HG02970 (cell line): ENCODE data around the gene C8A.

Source experiments
- ATAC-seq: cut with Tn5 transposase; IDR thresholded peaks from one replicate; pipeline ENCODE4 v1.9.1; 2021; ENCODE audit warnings: mild to moderate bottlenecking, moderate library complexity, moderate number of reproducible peaks; ENCODE audit not compliant: unreplicated experiment, low FRiP score

C8A gene

DNA sequence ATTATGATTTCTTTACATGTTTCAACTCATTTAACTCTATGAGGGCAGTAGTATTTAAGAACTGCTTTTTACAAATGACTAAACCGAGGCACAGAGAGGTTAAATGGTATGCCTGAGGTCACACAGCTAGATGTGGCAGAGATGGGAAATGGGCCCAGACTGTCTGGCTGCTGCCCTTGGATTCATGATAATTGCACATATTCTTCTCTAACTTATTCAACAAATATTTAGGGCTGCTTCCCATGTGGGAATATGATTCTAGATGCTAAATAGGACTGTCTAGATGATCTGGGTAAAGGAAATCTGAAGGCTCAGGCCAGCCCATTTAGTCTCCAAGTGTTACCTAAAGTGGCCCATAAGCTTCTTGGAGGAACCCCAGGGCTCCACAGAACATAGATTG, 26.2 kb downstream of the C8A start:
- ATAC-seq: no peak

DNA sequence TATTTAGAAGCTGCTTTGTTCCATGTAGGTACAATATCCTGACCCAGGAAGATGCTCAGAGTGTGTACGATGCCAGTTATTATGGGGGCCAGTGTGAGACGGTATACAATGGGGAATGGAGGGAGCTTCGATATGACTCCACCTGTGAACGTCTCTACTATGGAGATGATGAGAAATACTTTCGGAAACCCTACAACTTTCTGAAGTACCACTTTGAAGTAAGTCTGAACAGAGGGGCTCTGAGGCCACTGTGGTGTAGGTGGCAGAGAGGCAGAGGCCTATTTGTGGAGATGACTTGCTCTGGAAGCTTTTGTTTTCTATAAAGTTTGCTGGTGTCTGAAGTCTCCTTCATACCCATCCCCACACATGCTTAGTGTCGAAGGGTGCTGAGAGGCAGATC, 26.8 kb downstream of the C8A start:
- ATAC-seq: no peak

DNA sequence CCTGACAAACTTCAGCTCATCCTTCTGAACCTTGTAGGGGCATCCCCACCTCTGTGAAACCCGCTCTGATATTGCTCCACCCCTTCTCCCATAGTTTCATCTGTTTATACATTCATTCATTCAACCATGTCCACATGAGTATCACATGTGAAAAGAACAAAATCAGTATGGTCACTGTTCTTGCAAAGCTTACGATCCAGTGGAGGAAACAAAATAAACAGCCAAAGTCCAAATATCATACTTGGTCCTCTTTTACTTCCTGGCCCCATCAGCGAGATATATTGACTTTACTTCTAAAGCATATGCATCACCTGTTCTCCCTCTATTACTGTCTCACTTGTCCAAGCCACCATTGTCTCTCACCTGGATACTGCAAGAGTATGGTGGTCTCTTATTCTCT, 35.6 kb downstream of the C8A start:
- ATAC-seq: no peak

DNA sequence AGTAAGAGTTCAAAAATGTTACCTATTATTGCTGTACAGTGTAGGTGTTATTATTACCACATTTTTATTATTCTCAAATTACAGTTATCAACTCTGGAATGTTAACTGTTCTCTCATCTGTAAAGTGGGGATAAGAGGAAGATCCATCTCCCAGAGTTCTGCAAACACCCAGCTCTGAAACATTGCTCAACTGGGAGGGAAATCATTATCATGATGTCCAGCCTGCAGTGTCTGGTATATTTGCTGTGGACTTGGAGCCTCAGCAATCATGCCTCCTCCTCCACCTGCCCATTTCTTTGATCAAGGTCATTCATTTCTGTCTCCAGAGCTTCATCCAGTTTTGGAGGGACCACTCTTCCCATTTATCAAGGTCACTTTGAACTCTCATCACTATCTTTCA, 39.4 kb downstream of the C8A start:
- no peak for ATAC-seq

DNA sequence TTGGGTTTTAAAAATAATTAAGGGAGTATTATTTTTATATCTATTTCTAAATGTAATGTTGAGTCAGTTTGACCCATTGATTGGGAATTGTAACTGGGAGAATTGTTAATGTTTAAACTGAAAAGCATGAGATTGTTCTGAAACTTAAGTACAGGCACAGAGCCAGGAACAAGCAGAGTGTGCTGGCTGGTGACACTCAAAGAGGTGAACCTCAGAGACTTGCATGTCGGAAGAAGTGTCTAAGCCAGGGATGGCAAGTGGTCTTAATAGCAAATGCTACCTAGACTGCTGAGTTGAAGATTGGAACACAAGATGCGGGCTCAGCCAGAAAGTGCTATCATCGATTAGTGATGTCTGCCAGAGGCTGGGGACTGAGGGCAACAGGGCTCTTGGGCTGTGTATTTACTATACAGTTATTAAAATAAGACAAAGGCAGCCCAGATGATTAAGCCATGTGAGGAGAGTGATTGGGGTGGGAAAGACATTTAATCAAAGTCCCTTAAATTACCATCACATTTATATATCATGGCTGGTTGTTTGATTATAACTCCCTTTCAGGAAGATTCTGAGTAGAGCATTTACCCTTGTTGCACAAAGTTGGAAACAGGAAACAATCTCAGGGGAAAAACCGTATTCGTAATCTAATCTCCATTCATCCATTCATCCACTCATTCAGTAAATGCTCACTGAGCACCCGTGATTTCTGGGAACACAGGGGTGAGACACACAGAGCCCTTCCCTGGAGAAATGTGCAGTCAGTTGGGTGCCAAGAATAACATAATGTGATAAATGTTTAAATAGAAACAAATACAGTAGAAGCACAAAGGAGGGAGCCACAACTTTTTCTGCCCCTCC, 42.8 kb downstream of the C8A start:
- ATAC-seq: no peak

DNA sequence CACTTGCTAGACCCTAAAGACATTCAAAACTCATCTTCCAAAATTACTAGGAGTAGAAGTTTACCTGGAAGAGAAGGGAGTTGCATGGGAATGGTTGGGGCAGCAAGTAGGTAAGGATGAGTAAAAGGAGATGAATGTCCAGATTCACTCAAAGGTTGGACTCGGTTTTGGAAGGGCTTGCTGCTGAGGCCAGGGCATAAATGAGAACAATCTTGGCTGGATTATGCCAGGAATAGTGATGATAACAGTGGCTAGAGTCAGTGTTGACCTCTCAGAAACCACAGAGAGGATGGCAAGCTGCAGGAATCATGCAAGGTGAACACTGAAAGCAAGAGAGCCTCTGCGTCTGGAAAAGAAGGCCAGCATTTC, 43.4 kb downstream of the C8A start:
- no peak for ATAC-seq

DNA sequence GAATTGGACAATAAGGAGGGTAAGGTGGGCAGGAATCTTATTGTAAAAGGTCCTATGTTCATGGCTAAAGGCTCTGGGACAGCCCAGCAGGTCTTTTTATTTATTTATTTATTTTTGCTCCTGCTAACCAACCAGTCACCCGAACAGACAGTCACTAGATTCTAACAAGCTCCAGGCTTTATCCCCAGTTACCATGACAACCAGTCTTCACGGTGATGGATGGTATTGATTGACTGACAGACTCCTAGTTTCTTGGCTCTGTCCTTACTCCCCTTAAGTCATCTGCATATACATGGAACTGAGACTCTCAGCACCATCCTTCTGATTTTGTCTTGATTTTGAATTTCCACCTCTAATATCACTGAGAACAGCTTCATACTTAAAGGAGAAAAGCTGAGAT, 44.3 kb downstream of the C8A start:
- ATAC-seq: no peak

DNA sequence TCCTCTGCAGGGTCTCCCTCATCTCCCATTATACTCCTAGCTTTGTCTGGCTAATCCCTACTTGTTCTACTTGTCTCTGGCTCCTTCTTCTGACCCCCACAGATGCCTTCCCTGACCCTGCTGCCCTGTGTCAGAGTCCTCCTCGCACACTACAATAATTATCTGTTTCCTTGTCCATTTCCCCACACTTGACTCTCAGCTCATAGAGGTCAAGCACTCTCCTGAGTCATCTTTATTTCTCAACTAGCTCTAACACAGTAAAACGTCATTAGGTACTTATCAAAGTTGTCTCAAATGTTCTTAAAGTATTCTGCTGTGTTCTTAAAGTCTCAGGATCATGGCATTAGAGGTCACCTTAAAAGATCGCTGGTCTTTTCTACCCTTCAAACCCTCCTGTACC, 47.1 kb downstream of the C8A start:
- no peak for ATAC-seq

DNA sequence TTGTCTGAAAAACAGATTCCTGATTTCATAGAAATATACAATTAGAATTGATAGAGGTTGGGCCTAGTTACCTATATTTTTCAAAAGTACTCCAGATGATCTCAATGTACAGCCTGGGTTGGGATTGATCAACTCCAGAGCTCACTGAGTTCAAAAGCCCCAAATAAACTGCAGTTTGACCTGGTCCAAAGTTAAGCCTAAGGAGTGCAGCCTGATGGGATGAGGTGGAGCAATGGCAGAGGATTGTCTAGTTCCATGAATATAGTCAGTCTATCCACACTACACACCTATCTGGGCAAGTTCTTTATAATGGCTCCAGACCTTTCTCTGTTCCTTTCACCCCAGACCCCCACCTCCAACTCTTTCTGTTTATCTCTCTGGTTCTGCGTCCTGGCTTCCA, 49.2 kb downstream of the C8A start:
- ATAC-seq: no peak

DNA sequence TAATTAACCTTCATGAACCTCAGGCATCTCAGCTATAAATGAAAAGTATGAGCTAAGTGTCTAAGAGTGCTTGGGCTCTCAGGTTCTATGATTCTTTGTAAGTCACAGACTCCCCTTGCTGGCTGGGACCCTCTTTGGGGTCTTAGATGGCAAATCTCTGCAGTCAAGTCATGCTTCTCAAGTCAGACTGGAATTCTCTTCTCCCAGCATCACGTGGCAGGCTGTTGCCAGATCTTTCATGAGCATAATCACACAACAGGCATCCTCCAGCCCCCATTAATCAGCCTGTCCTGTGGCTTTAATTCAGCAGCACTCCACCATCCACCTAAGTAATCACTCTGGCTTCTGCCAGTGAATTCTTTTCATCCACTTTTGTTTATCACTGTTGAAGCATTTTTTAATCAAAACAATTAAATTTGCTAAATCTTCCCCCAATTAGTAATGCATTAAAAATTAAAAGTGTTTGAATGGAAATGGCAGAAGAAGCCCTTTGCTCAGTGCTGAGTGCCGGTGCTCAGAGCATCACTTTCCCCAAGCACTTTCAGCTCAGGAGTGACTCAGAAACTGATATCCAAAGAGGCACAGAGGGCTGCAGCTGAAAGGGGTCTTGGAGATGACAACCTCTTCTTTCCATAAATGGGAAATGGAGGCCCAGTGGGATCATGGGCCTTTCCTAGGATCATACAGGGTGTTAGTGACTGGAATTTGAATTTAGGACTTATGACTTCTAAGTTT, 50.2 kb downstream of the C8A start:
- ATAC-seq: no peak

DNA sequence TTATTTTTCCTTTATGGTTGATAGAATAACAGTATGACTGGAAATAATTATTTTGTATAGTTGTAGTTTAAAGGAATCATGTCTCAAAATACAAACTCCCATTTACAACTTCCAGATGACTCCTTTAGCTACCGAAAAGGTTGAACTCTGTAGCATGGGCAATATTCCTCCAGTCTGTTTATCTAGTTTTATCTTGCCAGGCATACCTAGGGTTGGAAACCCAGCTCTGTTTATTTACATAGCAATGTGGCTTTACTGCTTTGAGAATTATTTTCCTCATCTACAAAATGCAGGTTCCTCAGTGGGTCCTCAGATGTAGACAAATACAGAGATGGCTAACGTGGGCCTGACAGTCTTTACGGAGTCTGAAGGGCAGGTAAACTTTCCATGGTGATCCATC, 51.1 kb downstream of the C8A start:
- no peak for ATAC-seq

DNA sequence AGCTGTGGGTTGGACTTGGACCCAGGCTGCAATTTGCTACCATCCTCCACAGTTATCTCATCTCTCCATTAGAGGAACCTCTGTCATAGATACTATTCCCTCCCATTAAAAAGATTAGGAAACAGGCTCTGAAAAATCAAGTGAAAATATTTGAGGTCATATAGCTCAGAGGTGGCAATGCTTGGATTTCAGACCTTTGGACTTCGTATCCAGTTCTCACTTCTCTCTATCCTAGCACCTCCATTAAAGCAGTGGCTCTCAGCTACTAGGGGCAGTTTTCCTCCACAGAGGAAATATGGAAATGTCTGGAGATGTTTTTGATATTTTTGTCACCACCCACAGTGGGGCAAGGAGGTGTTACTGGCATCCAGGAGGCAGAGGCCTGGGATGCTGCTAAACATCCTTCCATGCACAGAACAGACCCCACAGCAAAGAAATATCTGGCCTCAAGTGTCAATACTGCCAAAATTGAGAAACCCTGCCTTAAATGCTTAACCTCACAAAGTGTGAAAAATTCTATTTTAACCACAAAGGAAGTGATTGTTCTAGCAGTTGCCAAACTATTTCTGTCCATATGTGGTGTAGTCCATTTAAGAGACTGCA, 54.1 kb downstream of the C8A start:
- ATAC-seq: no peak

DNA sequence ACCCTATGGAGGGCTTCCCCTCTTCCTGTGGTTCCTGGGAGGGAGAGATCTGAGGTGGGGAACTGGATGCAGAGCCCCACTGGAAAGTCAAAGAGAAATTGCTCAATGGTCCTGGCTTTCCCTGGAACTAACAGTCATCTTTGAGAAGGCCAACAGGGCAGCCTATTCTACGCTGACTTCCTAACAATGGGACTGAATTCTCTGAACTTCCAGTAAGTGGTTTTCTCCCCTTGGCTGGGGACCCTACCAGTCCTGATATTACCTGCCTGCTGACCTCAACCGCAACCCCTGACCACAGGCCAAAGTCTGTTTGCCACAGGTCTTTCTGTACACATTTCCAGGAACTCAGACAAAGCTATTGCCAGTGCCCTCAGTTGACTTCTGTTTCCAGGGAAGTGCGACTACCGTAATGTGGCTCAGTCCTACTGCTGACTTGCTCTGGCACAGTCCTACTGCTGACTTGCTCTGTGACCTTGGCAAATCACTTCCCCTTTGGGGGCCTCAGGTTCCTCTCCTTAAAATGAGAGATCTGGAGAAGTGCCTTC, 55.9 kb downstream of the C8A start:
- no peak for ATAC-seq

DNA sequence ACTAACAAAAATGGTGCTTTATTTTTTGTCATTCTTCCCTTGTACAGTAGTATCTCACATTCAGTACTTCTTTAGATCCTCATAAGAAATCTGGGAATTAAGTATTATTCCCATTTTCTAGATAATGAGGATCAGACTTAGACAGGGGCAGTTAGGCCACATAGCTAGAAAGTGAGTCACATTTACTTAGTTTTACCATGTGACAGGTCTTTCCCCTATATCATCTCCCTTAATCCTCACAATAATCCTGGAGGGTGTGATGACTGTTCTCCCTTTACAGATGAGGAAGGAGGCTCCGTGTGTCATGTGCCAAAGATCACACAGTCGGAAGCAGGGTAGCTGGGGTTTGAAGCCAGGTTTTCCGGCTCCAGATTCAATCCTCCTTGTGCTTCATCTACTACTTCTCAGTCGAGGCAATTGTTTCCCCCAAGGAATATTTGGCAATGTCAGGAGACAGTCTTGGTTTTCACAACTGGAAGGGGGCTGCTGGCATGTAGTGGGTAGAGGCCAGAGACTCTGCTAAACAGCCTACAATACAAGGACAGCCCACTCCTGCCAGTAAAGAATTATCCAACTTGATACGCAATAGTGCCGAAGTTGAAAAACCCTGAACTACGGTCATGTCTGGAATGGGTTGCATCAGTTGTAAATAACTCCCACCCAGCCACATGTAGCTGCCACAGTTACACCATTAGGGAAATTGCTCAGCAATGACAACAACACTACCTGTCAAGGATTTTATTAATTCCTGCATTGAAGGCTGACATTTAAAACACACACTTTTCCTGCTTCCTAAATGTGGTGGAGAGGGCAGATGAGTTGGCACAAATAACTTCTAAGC, 56.7 kb downstream of the C8A start:
- no peak for ATAC-seq

DNA sequence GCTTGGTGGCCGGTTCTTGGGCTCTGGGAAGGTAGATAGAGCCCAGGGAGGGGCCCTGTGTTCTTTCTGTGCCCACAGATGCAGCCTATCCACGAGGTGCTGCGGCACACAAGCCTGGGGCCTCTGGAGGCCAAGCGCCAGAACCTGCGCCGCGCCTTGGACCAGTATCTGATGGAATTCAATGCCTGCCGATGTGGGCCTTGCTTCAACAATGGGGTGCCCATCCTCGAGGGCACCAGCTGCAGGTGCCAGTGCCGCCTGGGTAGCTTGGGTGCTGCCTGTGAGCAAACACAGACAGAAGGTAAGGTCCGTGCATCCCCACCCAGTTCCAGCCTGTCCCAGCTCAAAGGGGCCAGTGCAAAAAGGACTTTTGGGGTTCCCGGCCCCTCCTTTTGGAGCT, 57.7 kb downstream of the C8A start:
- no peak for ATAC-seq

DNA sequence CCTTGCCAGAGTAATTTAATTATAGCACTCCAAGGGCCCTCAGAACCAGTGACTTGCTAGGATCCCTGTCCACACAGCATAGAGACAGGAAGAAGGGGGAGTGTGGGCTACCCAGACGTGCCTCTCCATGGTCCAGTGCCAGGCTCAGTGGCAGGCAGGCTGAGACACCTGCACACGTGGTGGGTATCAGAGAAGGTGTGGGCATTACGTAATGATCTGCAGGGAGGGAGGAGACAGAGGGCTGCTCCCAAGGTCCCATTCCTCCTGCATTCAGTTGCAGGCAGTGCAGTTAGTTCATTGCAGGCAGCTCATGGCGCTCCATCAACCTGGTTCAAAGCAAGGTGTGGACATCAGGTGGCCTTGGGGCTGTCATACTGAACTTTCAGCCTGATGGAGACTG, 61.4 kb downstream of the C8A start:
- no peak for ATAC-seq

DNA sequence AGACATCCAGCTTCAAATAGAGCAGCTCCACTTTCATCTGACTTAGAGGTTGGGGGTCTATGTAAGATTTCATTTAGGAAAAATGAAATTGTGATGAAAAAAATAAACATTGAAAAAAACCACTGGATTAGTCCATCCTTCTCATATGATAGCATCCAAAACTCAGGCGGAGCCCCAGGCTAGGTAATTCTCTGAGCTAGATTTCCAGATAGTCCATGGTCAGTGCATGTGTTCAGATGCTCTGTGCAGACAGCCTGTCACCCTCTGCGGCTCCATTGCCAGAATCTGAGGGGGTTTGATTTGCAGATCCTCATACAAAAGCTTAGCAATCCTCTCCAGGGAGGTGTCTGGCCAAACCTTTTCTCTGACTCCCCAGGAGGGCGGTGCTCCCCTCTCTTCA, 62.0 kb downstream of the C8A start:
- ATAC-seq: no peak

DNA sequence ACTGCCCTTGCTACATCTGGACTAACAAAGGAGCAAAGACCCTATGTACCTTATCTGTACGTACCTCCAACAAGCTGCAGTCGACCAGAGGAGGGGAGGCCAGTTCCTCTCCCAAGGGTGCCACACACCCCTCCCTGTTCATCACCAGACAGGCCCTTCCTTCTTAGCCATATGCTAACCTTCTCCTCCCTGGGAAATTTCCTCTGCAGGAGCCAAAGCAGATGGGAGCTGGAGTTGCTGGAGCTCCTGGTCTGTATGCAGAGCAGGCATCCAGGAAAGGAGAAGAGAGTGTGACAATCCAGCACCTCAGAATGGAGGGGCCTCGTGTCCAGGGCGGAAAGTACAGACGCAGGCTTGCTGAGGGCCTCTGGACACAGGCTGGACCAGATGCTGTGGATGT, 62.8 kb downstream of the C8A start:
- ATAC-seq: no peak

DNA sequence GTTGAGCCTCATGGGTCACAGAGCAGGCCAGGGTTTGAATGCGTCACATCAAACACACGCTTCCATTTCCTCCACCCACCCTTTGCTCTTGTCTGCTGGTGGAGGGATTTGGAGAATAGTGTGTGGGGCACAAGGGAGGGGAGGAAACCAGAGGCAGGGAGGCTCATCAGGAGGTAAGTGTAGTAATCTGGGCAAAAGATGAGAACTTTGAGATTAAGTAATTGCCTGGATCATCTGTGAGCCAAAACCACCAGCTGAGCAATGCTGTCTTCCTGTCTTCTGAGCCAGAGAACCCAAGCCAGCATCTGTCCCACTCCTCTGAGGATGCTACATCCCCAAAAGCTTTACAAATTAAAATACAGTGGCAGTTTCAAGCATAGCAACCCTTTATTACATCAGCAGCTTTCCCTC, 66.0 kb downstream of the C8A start:
- ATAC-seq: no peak

DNA sequence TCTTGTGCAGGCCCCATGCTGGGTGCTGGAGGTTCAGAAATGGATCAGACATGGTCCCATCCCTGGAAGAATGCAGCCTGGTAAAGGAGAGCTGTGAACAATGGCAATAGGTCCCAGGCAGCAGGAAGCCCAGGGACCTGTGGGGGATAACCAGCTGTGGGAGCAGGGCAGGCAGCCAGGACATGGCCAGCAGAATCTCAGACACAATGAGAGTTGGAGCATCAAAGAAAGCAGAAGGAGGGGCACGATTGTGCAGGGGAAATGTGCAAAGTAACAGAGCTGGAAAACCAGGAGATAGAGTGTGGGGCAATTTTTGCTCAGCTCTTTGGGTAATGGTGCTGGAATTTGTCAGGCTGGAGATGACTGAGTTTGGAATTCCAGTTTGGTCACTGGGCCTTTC, 66.9 kb downstream of the C8A start:
- no peak for ATAC-seq

DNA sequence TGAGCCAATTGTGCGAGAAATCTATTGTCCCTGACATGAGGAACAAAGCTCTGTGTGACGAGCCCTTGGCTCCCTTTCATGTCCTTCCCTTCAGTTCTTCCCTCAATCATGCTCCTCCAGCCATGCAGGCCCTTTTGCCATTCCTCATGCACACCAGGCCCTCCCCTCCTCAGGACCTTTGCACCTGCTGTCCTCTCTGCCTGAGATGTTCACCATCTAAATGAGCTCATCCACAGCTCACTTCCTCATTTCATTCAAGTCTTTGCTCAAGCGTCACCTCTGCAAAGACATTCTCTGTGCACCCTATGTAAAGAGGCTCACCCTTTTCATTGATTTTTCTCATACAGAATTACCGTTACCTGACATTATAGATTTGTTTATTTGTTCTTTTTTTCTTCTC, 67.5 kb downstream of the C8A start:
- ATAC-seq: no peak
